GM23248 (cell line): Measurements from ENCODE around the gene TRIM13. TPM values are rescaled to one million over a fixed set of nuclear protein-coding genes. Genes with fewer than 3 reads are reported as not detected.

Source experiments
- DNase-seq: peaks from one replicate; pipeline ENCODE4 v3.0.0-alpha.2; 2015
- H2AFZ ChIP-seq: fragments of 200-600 bp; sonication (generic); 2 replicates; pipeline ENCODE4 v1.6.1; 2016; ENCODE audit warnings: antibody characterized with exemption
- H3F3A ChIP-seq: fragments of 200-600 bp; sonication (generic); 2 replicates; pipeline ENCODE4 v1.6.1; 2016; ENCODE audit warnings: mild to moderate bottlenecking, antibody characterized with exemption, mixed run types; ENCODE audit not compliant: insufficient read depth
- H3K27ac ChIP-seq: fragments of 200-600 bp; sonication (generic); 2 replicates; pipeline ENCODE4 v1.5.1; 2016; ENCODE audit warnings: mild to moderate bottlenecking
- H3K27me3 ChIP-seq: fragments of 200-600 bp; sonication (generic); replicated peaks from 2 replicates; pipeline ENCODE4 v1.6.1; 2016; ENCODE audit warnings: mild to moderate bottlenecking; ENCODE audit not compliant: insufficient read depth
- H3K36me3 ChIP-seq: fragments of 200-600 bp; sonication (generic); 2 replicates; pipeline ENCODE4 v1.6.1; 2016; ENCODE audit warnings: low read depth, mild to moderate bottlenecking
- H3K4me1 ChIP-seq: fragments of 200-600 bp; sonication (generic); 2 replicates; pipeline ENCODE4 v1.6.1; 2016; ENCODE audit warnings: mild to moderate bottlenecking; ENCODE audit not compliant: insufficient read depth
- H3K4me2 ChIP-seq: fragments of 200-600 bp; sonication (generic); one replicate; pipeline ENCODE4 v1.6.1; 2016; ENCODE audit warnings: mild to moderate bottlenecking; ENCODE audit not compliant: unreplicated experiment
- H3K4me3 ChIP-seq: fragments of 200-600 bp; sonication (generic); 2 replicates; pipeline ENCODE4 v1.5.1; 2016; ENCODE audit warnings: mild to moderate bottlenecking
- H3K79me2 ChIP-seq: fragments of 200-600 bp; sonication (generic); 2 replicates; pipeline ENCODE4 v1.6.1; 2016; ENCODE audit warnings: mild to moderate bottlenecking; ENCODE audit not compliant: insufficient read depth
- H3K9ac ChIP-seq: fragments of 200-600 bp; sonication (generic); 2 replicates; pipeline ENCODE4 v1.6.1; 2016; ENCODE audit warnings: mild to moderate bottlenecking
- H3K9me2 ChIP-seq: fragments of 200-600 bp; sonication (generic); 2 replicates; pipeline ENCODE4 v1.6.1; 2016; ENCODE audit warnings: mixed run types, mild to moderate bottlenecking, moderate library complexity; ENCODE audit not compliant: insufficient read depth
- H3K9me3 ChIP-seq: fragments of 200-600 bp; sonication (generic); one replicate; pipeline ENCODE4 v1.6.1; 2017; ENCODE audit warnings: low read depth
- H4K20me1 ChIP-seq: fragments of 200-600 bp; sonication (generic); 2 replicates; pipeline ENCODE4 v1.6.0; 2016; ENCODE audit not compliant: insufficient read depth
- EZH2 ChIP-seq: fragments of 200-600 bp; sonication (generic); IDR thresholded peaks from 2 replicates; pipeline ENCODE4 v1.6.1; 2018; ENCODE audit warnings: antibody characterized with exemption, mild to moderate bottlenecking; ENCODE audit not compliant: insufficient read depth, poor library complexity, severe bottlenecking
- EZH2phosphoT487 ChIP-seq: fragments of 200-600 bp; sonication (generic); IDR thresholded peaks from 2 replicates; pipeline ENCODE4 v1.6.1; 2018; ENCODE audit warnings: antibody characterized with exemption, moderate library complexity, mild to moderate bottlenecking, low read depth; ENCODE audit not compliant: insufficient read depth
- WGBS, 2 experiments: methylation state at CpG; one replicate each; pipeline ENCODE4 v1.1.6; 2015 to 2017; ENCODE audit warnings: low lambda C conversion rate in 2 of 2, low coverage in 1 of 2; ENCODE audit errors: missing lambda C conversion rate in 2 of 2; 5-methylcytosine and 5-hydroxymethylcytosine counted together
- in situ Hi-C: fragments of 300-500 bp; cut with MboI; formaldehyde crosslinking; loops from 2 replicates; pipeline ENCODE4 v1.15.0; 2020
- polyA plus RNA-seq: library from polyadenylated mRNA; unstranded; fragments of >200 nt; fragmentation: Nextera tagmentation; extraction: Ambion mirVana; gene quantifications from 2 replicates; pipeline ENCODE4 v1.2.1, GENCODE V29; 2016
- total RNA-seq: library from RNA; depleted of rRNA; stranded (reverse); fragments of >200 nt; shearing (Covaris generic); gene quantifications from 2 replicates; pipeline ENCODE4 v1.2.3, GENCODE V29; 2014

TRIM13 gene
- total and polyA plus RNA-seq, 2 experiments from 2014 or later = 20.2 to 24.0 TPM

DNA sequence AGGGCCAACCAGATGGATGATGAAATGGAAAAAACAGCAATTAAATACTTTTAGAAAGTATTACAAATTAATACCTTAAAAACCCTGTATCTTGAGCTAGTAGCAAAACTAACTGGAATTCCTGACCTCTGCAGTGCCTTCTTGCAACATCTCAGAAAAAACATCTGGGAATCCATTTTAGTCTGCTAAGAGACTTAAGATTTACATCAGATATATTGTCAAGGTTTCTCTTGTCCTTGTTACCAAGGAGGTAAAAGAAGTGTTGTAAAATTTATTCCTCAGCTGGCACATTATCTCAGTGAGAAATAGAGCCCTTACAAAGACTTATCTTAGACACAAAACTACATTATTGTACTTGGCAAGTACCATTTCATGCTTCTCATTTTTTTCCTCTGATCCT, 36.9 kb downstream of the TRIM13 start:
- Histone ChIP-seq H3K9me2 (no peaks in the 10 kb centered on the region), H3K27me3 (no peaks in the 10 kb centered on the region), H3K4me3 (no peak overlapping the region), H3K79me2 (no peaks in the 10 kb centered on the region), H3K9ac (no peak overlapping the region), H3K9me3 (no peaks in the 10 kb centered on the region), H3K4me2 (no peak overlapping the region), H3K36me3 (no peaks in the 10 kb centered on the region), H4K20me1 (no peaks in the 10 kb centered on the region), H3K4me1 (peaks cover 8% of the 10 kb centered on the region; the same call in 1 of the 2 replicates), H3F3A (no peaks in the 10 kb centered on the region; the same call in none of the 2 replicates), H2AFZ (0 out of 2 replicates have a peak overlapping the region, but pooled peaks have one; percentile 4), H3K27ac (no peak overlapping the region)
- DNase-seq = peak; percentile 33
- in situ Hi-C loops = no loop called here
- TF ChIP-seq EZH2phosphoT487 = no peak
- TF ChIP-seq EZH2 = no peak

DNA sequence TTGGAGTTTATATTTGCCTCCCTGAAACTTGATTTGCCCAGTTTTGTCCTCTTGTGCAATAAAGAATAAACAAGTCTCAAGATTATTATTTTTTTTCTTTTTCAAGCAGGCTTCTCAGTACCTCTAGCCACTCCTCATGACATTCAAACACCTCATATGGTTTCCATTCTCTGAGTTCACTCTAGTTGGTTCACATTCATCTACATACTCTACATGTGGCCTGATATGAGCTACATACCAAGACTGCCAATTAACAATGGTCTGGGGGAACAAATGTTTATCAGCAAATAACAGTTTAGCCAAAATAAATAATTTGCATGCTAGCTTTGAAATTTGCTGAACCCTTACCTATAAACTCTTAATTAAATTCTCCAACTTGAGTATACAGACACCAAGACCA, 40.9 kb downstream of the TRIM13 start:
- no peak for DNase-seq
- TF ChIP-seq EZH2 (no peak), EZH2phosphoT487 (no peak)
- Histone ChIP-seq H3K9me3 (no peaks in the 10 kb centered on the region), H3K9me2 (no peaks in the 10 kb centered on the region), H3K4me2 (no peak overlapping the region), H3K27me3 (no peaks in the 10 kb centered on the region), H3K36me3 (no peaks in the 10 kb centered on the region), H2AFZ (no peak overlapping the region), H3K4me3 (no peak overlapping the region), H4K20me1 (no peaks in the 10 kb centered on the region), H3K27ac (no peak overlapping the region), H3K4me1 (peaks cover 8% of the 10 kb centered on the region; the same call in 1 of the 2 replicates), H3K79me2 (no peaks in the 10 kb centered on the region), H3F3A (no peaks in the 10 kb centered on the region; the same call in none of the 2 replicates), H3K9ac (no peak overlapping the region)
- in situ Hi-C loops = no loop called here

DNA sequence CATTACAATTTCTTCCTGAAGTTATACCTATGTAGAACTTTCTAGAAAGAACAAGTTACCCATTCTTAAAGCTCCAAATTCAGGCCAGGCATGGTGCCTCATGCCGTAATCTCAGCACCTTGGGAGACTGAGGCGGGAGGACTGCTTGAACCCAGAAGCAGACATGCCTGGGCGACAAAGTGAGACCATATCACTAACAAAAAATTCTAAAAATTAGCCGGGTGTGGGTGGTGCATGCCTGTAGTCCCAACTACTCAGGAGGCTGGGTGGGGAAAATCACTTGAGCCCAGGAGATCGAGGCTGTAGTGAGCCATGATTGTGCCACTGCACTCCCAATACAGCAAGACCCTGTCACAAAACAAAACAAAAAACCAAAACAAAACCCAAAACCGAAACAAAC, 41.4 kb downstream of the TRIM13 start:
- H3K27me3 ChIP-seq = no peaks in the 10 kb centered on the region
- H3K36me3 ChIP-seq = no peaks in the 10 kb centered on the region
- WGBS, 2 experiments = 97 to 98% methylated on average over 6 of the region's 6 CpGs
- H3K4me3 ChIP-seq = no peak overlapping the region
- H3K4me2 ChIP-seq = no peak overlapping the region
- in situ Hi-C loops = no loop called here
- H3K79me2 ChIP-seq = no peaks in the 10 kb centered on the region
- H3K27ac ChIP-seq = no peak overlapping the region
- no peak overlapping the region for H2AFZ ChIP-seq
- no peak for TF ChIP-seq EZH2
- no peak for TF ChIP-seq EZH2phosphoT487
- H3F3A ChIP-seq = no peaks in the 10 kb centered on the region; the same call in none of the 2 replicates
- H3K9me3 ChIP-seq = no peaks in the 10 kb centered on the region
- no peaks in the 10 kb centered on the region for H3K9me2 ChIP-seq
- no peaks in the 10 kb centered on the region for H4K20me1 ChIP-seq
- DNase-seq = no peak
- no peak overlapping the region for H3K9ac ChIP-seq
- H3K4me1 ChIP-seq = peaks cover 8% of the 10 kb centered on the region; the same call in 1 of the 2 replicates

DNA sequence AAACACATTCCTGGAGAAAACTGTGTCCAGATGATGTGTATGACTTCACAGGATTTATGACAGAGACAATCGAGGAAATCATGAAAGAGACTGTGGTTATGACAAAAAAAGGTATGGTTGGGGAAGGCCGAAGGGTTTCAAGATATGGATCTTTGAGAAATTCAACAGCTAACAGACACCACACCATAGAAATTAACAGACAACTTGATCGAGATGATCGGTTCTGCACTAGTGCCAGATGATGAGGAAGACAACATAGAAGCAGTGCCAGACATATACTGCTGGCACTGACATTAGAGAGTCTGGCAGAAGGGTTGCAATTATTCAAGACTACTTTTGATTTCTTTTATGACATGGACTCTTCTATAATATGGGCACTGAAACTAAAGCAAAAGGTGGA, 55.6 kb downstream of the TRIM13 start:
- peaks cover 76% of the 10 kb centered on the region for H3K79me2 ChIP-seq
- in situ Hi-C loops = no loop called here
- H3K4me3 ChIP-seq = no peak overlapping the region
- H3K4me2 ChIP-seq = no peak overlapping the region
- no peak for TF ChIP-seq EZH2phosphoT487
- TF ChIP-seq EZH2 = no peak
- no peak overlapping the region for H2AFZ ChIP-seq
- H4K20me1 ChIP-seq = no peaks in the 10 kb centered on the region
- H3K9me3 ChIP-seq = no peaks in the 10 kb centered on the region
- no peaks in the 10 kb centered on the region for H3K4me1 ChIP-seq
- H3F3A ChIP-seq = 0 out of 2 replicates have a peak, but pooled peaks cover 10% of the 10 kb centered on the region
- H3K27me3 ChIP-seq = no peaks in the 10 kb centered on the region
- H3K9ac ChIP-seq = no peak overlapping the region
- whole genome bisulfite sequencing, 2 experiments = 93 to 98% methylated on average over 4 of the region's 4 CpGs
- no peak overlapping the region for H3K27ac ChIP-seq
- 0 out of 2 replicates have a peak, but pooled peaks cover 8% of the 10 kb centered on the region for H3K36me3 ChIP-seq
- H3K9me2 ChIP-seq = no peaks in the 10 kb centered on the region
- DNase-seq = no peak

DNA sequence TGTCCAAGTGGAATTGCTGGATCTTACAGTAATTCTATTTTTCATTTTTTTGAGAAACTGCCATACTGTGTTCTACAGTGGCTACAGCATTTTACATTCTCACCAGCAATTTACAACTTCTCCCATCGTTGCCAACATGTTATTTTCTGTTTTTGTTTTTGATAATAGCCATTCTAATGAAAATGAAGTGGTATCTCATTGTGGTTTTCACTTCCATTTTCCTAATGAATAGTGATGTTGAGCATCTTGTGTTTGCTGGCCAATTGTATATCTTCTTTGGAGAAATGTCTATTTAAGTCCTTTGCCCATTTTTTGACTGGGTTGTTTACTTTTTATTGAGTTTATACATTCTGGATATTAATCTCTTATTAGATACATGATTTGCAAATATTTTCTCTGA, 57.0 kb downstream of the TRIM13 start:
- 97 to 100% methylated on average over 1 of the region's 1 CpG for WGBS, 2 experiments
- no peak overlapping the region for H2AFZ ChIP-seq
- H3K4me3 ChIP-seq = no peak overlapping the region
- H3K4me1 ChIP-seq = no peaks in the 10 kb centered on the region
- H3F3A ChIP-seq = 0 out of 2 replicates have a peak, but pooled peaks cover 10% of the 10 kb centered on the region
- in situ Hi-C loops = no loop called here
- H3K9me3 ChIP-seq = no peaks in the 10 kb centered on the region
- no peak overlapping the region for H3K27ac ChIP-seq
- no peak overlapping the region for H3K9ac ChIP-seq
- H3K4me2 ChIP-seq = no peak overlapping the region
- H3K79me2 ChIP-seq = peaks cover 88% of the 10 kb centered on the region
- TF ChIP-seq EZH2phosphoT487 (no peak), EZH2 (no peak)
- 0 out of 2 replicates have a peak, but pooled peaks cover 8% of the 10 kb centered on the region for H3K36me3 ChIP-seq
- no peaks in the 10 kb centered on the region for H3K27me3 ChIP-seq
- H3K9me2 ChIP-seq = no peaks in the 10 kb centered on the region
- DNase-seq = no peak
- H4K20me1 ChIP-seq = no peaks in the 10 kb centered on the region
